ENCODE results near the gene TENM3.

TENM3 gene

GRCh38 chr4:182426901-182427300, 183.7 kb downstream of the TENM3 start:
- H3K27ac ChIP-seq, result no peak overlapping the region
- TF ChIP-seq ZFX (IDR thresholded peaks at IDR 0.05; ENCODE audit: borderline replicate concordance) (no peak), CTCF (IDR thresholded peaks at IDR 0.05) (no peak)

- H3K27ac ChIP-seq, result no peak overlapping the region
- no peak for TF ChIP-seq CTCF (IDR thresholded peaks at IDR 0.05)
- no peak for TF ChIP-seq ZFX (IDR thresholded peaks at IDR 0.05; ENCODE audit: borderline replicate concordance)
Observed at GRCh38 chr4:182427554-182427953, 184.4 kb downstream of the TENM3 start.

GRCh38 chr4:182429896-182430295, 186.7 kb downstream of the TENM3 start:
- TF ChIP-seq ZFX (IDR thresholded peaks at IDR 0.05; ENCODE audit: borderline replicate concordance) (no peak), CTCF (IDR thresholded peaks at IDR 0.05) (no peak)
- H3K27ac ChIP-seq, result no peak overlapping the region

- TF ChIP-seq ZFX (IDR thresholded peaks at IDR 0.05; ENCODE audit: borderline replicate concordance) (no peak), CTCF (IDR thresholded peaks at IDR 0.05) (no peak)
- H3K27ac ChIP-seq, result no peak overlapping the region
Observed at GRCh38 chr4:182432819-182433218, 189.6 kb downstream of the TENM3 start.

GRCh38 chr4:182434720-182435119, 191.5 kb downstream of the TENM3 start:
- H3K27ac ChIP-seq, result no peak overlapping the region
- TF ChIP-seq ZFX (IDR thresholded peaks at IDR 0.05; ENCODE audit: borderline replicate concordance) (no peak), CTCF (IDR thresholded peaks at IDR 0.05) (no peak)

GRCh38 chr4:182435401-182435800, 192.2 kb downstream of the TENM3 start:
- H3K27ac ChIP-seq, result no peak overlapping the region
- TF ChIP-seq ZFX (IDR thresholded peaks at IDR 0.05; ENCODE audit: borderline replicate concordance), result no peak
- TF ChIP-seq CTCF (IDR thresholded peaks at IDR 0.05), result no peak

GRCh38 chr4:182443070-182443469, 199.9 kb downstream of the TENM3 start:
- H3K27ac ChIP-seq, result no peak overlapping the region
- no peak for TF ChIP-seq ZFX (IDR thresholded peaks at IDR 0.05; ENCODE audit: borderline replicate concordance)
- TF ChIP-seq CTCF (IDR thresholded peaks at IDR 0.05), result no peak
